Measurements from ENCODE around the gene VPS13C.

VPS13C gene

DNA sequence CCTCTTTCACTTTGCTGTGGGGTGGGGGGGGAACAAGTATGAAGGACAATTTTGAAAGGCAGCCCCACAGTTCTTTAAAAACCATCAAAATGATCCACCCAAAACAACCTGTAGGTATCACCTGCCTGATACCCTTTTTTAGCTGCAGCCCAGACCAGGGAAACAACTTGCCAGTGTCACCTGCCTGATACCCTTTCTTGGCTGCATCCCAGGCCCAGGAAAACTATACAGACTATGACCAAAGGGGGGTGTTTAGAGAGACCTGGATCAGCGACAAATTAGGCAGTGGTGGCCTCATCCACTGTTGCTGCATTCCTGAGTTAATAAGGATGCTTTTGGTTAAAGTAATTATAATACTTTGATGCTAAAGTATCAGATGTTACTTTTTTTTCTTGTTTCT is 122.0 kb downstream of the VPS13C start:
- DNase-seq (ENCODE audit: low spot score): no peak

DNA sequence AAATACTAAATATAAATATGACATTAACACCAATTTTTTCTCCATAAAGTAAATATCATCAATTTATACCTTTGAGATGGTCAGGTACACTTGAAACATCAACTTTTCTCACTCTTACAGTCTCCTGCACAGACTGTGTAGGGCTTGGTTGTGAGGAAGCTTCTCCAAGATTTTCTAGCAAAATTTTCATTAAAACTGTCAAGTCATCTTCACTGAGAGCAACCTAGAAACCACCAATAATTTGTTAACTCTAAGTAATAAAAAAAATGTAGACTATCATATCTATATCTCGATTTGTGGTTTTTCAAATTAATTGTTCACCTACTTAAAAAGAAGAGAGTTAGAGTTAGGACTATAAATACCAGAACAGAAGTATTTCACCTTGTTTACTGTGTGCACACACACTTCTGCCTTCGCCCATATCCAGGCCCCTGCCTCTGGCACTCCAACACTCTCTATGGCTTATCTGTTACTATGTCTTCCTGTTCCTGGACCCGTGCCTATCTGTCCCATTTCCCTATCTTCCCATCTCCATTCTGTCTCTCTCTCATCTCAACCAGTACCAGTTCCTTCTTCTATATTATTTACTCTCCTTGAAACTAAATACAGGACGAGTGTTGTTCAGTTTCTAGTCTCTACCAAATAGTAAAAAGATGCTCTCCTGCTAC is 123.6 kb downstream of the VPS13C start:
- DNase-seq (ENCODE audit: low spot score): no peak

DNA sequence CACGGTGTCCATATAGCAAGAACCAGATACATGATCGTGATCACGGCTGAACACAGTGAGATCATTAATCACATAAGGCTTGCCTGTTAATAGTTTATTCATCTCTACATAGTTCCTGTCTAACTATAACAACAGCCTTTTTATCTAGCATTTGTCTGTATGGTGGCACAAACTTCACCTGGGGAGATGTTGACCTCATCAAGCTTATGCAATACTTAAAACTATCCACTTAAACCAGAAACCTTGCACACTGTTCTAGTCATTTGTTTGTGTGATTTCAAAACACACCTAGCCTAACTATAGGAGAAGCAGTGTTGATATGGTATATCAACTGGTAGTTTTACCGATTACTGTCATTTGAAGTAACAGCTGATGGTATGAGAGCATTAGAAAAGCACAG is 124.8 kb downstream of the VPS13C start:
- DNase-seq (ENCODE audit: low spot score): no peak

DNA sequence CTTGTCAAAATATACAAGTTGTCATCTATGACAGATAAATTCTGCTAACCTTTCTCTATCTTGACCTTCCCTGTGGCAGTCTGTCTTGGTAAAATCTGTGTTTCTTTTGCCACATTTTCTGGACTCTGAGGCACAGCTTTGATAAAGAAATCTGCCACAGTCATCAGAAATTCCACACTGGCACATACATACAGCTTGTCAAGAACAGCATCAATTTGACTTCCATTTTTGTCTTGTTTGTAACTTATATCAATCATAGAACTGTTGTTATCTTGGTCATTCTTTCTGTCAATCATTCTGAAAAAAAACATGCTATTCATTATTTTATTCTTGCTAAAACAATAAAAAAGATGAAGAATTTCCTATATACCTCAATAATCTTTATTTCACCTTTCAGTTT is 130.8 kb downstream of the VPS13C start:
- no peak for DNase-seq (ENCODE audit: low spot score)

DNA sequence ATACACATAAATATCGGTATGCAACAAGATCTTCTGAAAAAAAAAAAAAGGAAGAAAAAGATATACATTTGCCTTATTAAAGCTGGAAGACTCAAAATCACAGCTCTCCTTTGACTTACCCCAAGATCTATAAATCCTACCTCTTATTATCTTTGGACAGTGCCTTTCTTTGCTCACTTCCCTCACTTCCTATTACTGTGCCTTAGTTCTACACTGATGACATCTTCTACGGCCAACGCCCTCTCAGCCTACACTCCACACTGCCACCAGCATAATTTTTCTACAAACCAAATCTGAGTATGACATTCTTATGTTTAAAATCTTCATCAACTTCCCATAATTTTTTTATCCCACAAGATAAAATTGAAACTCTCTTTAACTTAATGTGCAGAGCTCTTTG is 137.1 kb downstream of the VPS13C start:
- DNase-seq (ENCODE audit: low spot score): no peak

DNA sequence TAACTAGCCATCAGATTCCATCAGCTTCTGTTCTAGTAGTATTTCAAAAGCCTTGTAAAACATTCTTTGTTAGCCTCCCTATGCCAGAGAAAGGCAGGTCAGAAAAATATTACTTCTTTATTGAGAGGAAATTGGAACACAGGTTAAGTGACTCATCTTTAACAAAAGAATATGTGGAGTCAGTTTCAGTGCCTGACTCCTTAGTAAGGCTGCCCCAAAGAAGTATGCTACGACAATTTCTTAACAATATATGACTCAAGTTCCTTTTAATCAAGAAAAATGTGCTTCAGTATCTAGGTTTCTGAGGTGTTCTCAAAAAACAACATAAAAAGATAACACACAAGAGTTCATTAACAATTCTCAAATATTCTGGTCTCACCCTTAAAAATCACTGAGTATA is 139.2 kb downstream of the VPS13C start:
- no peak for DNase-seq (ENCODE audit: low spot score)

DNA sequence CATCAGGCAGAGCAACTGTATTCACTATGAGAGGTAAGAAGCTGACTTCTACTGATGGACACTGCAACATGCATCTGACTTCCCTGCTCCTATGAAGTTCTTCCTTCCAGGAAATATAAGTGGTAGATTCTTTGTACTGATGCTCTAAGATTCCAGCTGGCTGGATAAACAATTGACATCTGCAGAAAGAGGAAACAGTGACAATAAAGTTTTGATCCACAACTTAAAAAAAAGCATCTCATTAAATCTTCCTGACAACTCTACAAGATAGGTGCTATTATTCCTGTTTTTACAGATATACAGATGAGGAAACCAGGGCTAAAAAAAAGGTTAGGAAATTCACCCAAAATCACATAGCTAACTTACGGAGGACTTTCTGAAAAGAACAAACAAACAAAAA is 142.8 kb downstream of the VPS13C start:
- no peak for DNase-seq (ENCODE audit: low spot score)

DNA sequence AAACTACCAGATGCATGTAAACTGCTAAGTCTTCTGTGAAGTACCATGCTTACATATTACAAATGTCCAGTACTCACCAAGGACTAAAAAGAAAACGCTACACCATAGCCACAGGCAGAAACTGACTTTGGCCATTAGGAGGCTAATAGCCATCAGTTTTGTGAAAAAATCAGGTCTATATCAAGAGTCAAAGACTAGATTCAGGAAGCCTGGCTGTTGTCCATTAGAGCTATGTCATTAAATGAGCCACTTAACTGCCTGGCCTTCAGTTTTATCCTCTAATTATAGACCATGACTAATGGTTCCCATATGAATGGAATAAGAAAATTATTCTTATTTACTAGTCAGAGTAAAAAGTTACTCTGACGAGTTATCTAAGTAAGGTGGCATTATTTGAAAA is 144.1 kb downstream of the VPS13C start:
- no peak for DNase-seq (ENCODE audit: low spot score)

DNA sequence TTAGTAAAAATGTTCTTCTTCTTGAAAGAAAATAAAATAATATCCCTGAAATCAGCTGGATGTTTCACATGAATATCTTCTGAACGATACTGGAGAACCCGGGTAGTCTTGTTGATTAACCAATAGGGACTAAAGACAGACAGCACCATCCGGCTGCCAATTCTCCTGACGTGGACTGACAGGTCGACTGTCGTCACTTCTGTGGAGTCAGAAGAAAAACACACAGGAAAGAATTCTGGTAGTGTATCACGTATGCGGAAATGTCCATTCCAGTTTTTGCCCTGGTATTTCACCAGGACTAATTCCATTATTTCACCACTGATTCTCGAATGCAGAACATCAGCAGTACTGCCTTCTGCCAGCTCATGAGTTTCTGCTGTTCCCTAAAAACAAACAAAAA is 144.6 kb downstream of the VPS13C start:
- DNase-seq (ENCODE audit: low spot score): no peak

DNA sequence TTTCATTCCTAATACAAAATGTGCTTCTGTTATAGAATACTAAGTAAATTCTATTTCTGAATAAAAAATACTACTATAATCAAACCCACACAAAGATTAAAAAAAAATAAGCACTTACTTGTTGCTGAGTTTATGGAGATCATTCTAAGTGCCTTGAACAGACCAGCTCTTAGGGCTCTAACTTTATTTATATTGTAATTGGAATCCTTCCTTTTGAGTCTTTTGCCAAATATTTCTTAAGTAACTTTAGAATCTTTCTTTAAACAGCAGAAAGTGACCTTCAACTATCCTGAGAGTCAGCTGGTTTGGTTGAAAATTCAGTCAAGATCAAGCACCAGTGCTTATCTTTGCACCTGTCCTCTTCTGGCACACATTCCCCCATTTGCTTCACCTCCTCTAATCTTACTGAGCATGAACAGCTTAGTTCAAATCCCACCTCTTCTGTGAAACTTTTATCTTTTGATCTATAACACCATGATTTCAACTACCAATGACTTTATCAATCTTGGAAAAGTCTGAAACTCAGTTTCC is 149.3 kb downstream of the VPS13C start:
- DNase-seq (ENCODE audit: low spot score): no peak

DNA sequence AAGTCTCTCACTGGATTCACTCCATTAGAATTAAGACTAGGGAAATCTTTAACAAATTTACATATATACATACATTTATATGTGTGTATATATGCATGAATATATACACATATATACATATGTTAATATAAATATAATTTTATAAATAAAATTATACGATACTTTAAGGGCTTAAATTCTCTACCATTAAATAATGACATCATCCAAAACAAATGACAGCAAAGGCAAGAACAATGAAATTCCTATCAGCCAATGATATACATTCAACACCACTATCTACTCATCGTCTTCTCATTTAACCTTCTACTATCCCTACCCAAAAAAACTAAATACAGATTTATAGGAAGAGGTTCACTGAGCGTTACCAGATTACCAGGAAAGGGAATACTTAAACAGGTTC is 152.0 kb downstream of the VPS13C start:
- DNase-seq (ENCODE audit: low spot score): no peak

DNA sequence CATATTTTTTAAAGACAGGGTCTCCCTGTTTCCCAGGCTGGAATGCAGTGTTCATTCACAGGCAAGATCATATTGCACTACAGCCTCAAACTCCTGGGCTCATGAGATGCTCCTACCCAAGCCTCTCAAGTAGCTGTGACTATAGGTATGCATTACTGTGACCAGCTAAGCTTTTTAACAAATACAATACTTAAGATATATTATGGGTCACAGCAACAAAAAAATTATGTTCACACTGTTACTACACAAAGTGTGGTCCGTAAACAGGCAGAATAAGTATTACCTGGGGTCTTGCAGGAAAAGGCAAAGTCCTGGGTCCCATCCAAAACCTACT is 152.5 kb downstream of the VPS13C start:
- DNase-seq (ENCODE audit: low spot score): no peak

DNA sequence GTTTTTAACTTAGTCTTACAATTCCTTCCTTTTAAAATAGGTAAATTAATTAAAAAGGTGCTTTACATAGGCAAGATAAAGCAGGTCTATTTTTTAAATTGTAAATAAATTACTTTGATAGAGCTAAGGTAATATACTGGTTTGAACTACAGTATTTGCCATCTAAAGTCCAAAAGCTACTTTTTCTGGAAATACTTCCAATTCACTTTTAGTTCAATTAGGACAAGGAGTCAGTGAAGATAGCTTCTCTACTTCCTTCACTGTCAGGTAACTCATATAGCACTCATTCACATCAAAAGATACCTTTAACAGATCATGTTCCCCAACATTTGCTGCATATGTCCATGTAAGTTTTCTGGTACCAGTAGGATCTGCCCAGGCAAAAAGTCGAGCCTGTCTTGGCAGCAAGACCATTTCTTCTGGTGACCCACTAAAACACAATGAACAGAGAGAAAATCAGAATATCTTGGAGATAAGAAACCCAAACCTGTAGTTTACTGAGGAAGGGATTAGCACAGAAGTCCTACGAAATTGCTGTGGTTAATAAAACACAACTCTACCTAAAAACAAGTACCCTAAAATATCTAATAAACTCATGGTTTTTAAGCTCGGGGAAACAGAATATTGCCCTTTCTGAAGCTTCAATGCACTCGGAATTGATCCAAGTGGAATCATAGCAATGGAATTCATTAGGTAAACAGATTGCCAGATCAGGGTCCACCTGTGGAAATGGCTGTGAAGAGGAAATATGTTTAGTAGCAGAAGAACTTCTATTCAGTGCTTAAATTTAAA is 153.1 kb downstream of the VPS13C start:
- DNase-seq (ENCODE audit: low spot score): no peak

DNA sequence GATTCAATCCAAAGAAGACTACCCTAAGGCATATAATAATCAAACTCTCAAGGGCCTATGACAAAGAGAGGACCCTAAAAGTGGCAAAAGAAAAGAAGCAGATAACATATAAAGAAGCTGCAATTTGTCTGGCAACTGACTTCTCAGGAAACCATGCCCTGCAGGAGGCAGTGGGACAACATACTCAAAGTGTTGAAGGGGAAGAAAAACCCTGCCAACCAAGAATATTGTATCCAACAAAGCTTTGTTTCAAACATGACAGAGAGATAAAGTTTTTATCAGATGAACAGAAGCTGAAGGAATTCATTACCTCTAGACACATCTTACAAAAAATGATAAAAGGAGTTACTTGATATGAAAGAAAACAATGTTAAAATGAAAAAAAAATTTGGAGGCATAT is 167.1 kb downstream of the VPS13C start:
- DNase-seq (ENCODE audit: low spot score): no peak

DNA sequence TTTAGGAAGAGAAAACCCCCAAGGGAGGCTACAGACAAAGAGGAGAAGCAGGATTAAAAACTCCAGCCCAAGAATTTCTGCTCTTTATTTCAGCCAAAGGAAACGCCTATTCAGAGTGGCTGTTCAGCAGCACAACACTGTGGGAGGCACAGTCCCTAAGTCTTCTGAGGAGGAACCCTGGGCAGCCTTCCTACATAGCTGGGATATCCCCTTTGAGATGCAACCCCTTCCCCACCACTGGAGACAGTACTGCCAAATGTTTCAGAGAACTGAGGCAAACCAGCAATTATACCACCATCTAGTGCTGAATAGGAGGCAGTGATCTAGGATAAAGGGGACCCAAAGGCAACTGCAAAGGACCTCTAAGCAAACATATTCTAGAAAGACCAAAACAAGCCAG is 168.1 kb downstream of the VPS13C start:
- no peak for DNase-seq (ENCODE audit: low spot score)

DNA sequence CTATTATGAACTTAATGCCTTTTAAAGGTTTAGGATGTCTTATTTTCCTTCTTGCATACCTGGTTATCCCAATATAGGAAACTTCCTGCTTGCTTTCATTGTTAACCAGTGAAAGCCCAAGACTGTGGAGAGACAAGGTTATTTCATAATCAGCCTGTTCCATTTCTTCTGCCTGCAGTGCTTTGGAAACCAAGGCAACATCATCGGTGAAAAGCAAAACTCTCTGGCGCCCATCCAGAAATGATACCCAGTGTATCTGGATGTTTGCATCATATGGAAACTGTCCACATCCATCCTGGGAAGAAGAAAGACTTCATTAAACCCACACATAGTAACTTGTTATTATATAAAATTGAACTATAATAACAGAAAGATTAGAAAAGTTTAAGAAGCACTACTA is 170.1 kb downstream of the VPS13C start:
- DNase-seq (ENCODE audit: low spot score): no peak

DNA sequence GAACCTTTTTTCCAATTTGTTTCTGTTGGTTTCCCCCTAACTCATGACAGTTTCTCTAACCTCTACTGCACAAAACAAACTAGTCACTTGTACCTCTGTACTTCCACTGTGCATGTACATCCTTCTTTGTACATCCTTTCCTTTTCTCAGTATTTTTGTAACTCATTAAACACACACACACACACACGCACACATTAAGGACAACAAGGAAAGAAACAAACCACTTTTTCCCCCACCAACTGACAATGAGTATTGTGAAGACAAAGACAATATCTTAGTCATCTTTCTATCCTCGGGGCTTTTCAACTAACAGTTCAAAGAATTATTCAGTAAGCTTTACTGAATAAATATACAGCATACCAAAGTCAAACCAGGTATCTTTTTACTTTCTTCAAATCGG is 170.5 kb downstream of the VPS13C start:
- no peak for DNase-seq (ENCODE audit: low spot score)

DNA sequence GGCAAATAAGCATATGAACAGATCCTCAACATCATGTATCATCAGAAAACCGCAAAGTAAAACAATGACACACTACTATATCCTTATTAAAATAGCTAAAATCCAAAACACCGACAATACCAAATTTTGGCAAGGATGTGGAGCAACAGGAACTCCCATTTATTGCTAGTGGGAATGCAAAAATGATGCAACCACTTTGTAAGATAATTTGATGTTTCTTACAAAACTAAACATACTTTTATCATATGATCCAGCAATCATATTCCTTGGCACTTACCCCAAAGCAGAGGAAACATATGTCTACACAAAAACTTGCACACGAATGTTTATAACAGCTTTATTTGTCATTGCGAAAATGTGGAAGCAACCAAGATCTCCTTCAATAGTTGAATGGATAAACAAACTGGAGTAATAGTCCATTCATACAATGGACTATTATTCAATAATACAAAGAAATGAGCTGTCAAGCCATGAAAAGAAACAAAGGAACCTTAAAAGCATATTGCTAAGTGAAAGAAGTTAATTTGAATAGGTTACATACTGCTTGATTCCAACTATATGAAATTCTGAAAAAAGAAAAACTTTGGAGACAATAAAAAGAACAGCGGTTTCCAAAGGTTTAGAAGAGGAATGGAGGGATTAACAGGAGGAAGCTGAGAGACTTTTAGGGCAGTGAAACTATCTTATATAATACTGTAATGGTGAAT is 172.0 kb downstream of the VPS13C start:
- DNase-seq (ENCODE audit: low spot score): no peak

DNA sequence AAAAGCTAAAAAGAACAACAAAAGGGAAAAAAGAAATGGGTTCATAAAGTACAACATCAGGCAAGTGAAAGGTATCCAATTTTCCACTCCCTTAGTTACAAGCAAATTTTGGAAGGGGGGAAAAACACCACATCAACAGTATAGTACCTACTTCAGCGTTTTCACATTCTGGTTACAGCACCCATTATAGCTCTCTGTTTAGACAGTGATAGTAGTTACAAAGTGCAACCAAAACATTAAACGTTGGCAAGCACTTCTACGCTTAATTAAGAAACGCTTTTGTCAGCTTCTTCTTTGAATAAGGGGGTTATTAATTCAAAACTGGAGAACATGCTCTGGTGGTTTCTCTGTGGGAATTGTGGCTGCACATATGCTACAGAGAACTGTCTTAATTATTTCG is 180.2 kb downstream of the VPS13C start:
- no peak for DNase-seq (ENCODE audit: low spot score)

DNA sequence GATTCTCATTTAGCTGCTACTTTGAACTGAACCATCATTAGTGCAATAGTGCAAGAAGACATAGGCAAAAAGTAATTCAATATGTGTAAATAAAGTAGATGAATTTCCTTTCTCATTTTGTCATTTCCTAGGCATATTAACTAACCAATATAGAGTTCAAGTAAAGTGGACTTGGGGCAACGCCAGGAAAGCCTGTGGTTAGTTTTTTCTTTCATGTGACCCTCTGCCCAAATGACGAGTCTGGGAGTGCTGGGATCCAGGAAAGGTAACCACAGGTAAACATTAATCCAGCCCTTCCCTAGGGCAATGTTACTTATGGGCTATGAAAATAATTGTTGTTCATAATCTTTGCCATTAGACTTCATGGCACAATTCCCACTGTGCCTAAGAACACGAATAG is 181.0 kb downstream of the VPS13C start:
- DNase-seq (ENCODE audit: low spot score): no peak

DNA sequence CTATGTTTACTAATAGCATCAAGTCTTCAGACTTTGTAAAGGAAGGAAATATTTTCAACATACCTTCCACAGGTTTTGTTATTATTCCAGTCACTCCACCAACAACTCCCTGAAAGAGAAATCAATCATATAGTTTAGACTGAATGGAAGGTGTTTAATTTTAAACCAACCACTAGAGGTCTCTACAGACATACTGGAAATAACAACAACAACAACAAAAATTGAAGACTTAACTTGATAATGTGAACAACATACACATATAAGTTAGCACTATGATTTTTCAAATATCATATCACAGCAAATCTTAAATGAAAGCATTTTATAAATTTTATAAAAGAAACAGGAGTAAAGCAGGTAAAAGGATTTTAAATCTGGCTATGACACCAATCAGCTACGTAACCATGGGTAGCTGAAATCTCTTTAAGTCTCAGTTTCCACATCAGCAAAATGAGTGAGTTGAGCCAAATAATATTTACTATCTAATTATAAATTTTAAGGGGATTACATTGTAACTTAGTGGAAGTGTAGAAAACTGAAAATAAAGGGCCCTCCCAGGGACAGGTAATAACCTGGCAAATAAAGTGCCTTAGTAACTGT is 188.2 kb downstream of the VPS13C start:
- DNase-seq (ENCODE audit: low spot score): peak; percentile 30

DNA sequence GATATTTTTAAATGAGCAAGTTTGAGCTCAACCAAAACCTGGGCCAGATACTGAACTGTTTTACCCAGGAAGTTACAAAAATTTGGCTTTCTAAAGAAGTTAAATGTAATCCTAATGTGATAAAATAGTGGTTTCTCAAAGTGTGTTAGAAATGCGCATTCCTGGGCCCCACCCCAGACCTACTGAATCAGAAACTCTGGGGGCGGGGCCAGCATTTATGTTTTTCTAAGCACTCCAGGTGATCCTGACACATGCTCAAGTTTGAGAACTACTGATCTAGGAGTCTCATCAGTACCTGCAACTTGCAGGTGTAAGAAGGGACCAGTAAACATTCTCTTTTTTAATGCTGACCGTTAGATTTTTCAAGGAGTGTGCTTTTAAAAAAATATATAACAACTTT is 190.6 kb downstream of the VPS13C start:
- no peak for DNase-seq (ENCODE audit: low spot score)

DNA sequence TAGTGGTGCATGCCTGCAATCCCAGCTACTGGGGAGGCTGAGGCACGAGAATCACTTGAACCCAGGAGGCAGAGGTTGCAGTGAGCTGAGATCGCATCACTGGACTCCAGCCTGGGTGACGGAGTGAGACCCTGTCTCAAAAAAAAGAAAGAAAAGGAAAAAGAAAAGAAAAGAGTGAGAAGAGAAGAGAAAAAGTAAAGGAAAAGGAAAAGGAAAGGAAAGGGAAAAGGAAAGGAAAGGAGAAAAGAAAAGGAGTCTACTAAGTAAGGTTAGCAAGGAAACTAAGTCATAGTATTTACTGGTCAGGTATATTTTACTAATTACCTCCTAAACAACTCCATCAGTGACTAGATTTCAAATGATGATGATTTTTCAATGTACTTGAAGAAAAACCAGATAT is 198.3 kb downstream of the VPS13C start:
- no peak for DNase-seq (ENCODE audit: low spot score)

All from hematopoietic multipotent progenitor cell treated with erythropoietin and hydrocortisone succinate and interleukin-3 and kit ligand, for 17 days (in vitro differentiated cells).